ENCODE data around the gene MCF2L2.

The MCF2L2 gene

DNA sequence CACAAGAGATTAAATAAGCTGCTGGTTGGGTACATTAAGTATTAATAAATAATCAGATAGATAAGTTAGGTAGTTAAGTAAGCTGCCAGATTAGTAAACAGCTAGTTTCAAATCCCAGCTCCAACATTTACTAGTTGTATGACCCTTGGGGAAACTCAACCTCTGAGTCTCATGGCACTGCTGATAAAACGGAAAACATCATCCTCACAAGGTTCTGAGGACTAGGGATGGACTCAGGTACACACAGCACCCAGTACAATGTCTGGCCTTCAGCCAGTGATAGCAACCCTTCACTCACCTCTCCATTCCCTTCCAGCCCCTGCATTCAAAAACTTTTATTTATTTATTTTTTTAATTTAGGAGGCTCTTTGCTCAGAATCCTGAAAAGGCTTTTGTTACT, 143.1 kb downstream of the MCF2L2 start:
- no peak for DNase-seq
- TF ChIP-seq, protein P1, sequence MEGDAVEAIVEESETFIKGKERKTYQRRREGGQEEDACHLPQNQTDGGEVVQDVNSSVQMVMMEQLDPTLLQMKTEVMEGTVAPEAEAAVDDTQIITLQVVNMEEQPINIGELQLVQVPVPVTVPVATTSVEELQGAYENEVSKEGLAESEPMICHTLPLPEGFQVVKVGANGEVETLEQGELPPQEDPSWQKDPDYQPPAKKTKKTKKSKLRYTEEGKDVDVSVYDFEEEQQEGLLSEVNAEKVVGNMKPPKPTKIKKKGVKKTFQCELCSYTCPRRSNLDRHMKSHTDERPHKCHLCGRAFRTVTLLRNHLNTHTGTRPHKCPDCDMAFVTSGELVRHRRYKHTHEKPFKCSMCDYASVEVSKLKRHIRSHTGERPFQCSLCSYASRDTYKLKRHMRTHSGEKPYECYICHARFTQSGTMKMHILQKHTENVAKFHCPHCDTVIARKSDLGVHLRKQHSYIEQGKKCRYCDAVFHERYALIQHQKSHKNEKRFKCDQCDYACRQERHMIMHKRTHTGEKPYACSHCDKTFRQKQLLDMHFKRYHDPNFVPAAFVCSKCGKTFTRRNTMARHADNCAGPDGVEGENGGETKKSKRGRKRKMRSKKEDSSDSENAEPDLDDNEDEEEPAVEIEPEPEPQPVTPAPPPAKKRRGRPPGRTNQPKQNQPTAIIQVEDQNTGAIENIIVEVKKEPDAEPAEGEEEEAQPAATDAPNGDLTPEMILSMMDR (IDR thresholded peaks at IDR 0.05; ENCODE audit: low read depth, low read length, missing control alignments): no peak
- Histone ChIP-seq H3K36me3 (replicated peaks) (no peaks in the 10 kb centered on the region), H3K27ac (peak overlapping the region; percentile 78), H3K4me3 (ENCODE audit: low read depth, low read length) (no peak overlapping the region), H3K27me3 (replicated peaks) (no peaks in the 10 kb centered on the region)
- in situ Hi-C loops (cut with HindIII; ENCODE audit: low pct_ligation_motif_present, low sequenced_read_pairs): no loop called here

DNA sequence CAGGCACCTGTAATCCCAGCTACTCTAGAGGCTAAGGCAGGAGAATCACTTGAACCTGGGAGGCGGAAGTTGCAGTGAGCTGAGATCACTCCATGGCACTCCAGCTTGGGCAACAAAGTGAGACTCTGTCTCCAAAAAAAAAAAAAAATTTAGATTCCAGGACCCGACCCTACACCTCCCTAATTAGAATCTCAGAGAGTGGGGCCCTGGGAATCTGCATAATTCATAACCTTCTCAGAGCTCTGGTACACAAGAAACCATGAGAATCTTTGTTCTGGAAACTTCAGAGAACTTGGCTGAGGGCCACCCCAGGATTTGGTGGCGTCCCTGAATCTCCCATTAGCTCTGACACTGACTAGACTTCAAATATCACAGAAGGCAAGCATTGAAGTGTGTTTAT, 143.8 kb downstream of the MCF2L2 start:
- H3K36me3 ChIP-seq (replicated peaks): no peaks in the 10 kb centered on the region
- in situ Hi-C loops (cut with HindIII; ENCODE audit: low pct_ligation_motif_present, low sequenced_read_pairs): no loop called here

DNA sequence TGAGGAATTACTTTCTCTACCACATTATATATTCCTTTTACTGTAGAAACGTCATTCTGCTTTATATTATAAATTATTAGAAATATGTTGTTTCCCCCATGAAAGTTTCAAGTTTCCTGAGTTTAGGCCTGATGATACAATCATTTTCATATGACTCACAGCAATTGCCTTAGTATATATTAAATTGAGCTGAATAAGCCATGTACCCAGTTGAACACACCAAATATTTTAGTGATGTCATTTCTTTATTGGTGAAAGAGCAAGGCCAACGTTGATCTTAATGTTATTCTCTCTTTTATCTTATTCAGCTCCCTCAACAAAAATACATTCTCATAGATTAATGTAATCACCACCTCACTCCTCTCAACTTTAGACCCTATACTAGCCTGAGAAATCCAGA, 144.5 kb downstream of the MCF2L2 start:
- Histone ChIP-seq H3K36me3 (replicated peaks) (no peaks in the 10 kb centered on the region), H3K27me3 (replicated peaks) (no peaks in the 10 kb centered on the region), H3K4me3 (ENCODE audit: low read depth, low read length) (no peak overlapping the region), H3K27ac (no peak overlapping the region)
- no peak for DNase-seq
- TF ChIP-seq, protein P1 (IDR thresholded peaks at IDR 0.05; ENCODE audit: low read depth, low read length, missing control alignments): no peak
- in situ Hi-C loops (cut with HindIII; ENCODE audit: low pct_ligation_motif_present, low sequenced_read_pairs): no loop called here

More for the DNA sequence above, 143.8 kb downstream of the MCF2L2 start:
- TF ChIP-seq, protein P1 (IDR thresholded peaks at IDR 0.05; ENCODE audit: low read depth, low read length, missing control alignments): no peak
- Histone ChIP-seq H3K27ac (peak overlapping the region; percentile 78), H3K4me3 (ENCODE audit: low read depth, low read length) (no peak overlapping the region), H3K27me3 (replicated peaks) (no peaks in the 10 kb centered on the region)
- no peak for DNase-seq

DNA sequence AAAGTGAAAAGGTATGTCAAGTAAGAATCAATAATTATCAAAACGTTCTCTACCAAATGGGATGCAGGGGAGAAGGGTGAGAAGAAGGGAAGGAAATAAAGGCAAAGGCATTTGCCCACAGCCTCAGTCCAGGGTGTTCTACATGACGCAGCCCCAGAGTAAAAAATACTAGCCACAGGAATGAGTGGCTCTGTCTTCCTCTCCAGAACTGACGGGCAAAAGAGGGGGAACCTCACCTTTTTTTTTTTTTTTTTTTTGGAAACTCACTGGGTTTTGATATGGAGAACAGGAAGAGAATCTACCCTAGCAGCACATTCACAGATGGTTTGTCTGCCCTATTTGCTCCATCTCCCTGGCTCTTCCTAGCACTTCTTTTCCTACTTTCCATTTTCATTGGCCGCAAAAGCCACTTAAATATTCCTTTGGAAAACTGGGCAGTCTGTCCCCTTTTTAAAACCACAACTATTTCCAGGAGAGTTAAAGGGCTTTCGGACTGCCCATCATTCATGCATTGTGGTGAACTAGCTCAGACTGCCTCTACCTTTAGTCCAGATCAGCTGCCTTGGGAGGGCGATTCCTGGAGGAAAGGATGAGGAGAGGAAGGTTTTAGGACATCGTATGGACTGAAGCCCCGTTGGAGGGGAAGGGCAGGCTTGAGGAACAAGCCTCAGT, 147.2 kb downstream of the MCF2L2 start:
- H3K4me3 ChIP-seq (ENCODE audit: low read depth, low read length): no peak overlapping the region
- no peak overlapping the region for H3K27ac ChIP-seq
- TF ChIP-seq, protein P1 (IDR thresholded peaks at IDR 0.05; ENCODE audit: low read depth, low read length, missing control alignments): no peak
- no peak for DNase-seq
- no peaks in the 10 kb centered on the region for H3K36me3 ChIP-seq (replicated peaks)
- in situ Hi-C loops (cut with HindIII; ENCODE audit: low pct_ligation_motif_present, low sequenced_read_pairs): no loop called here
- H3K27me3 ChIP-seq (replicated peaks): no peaks in the 10 kb centered on the region

GRCh38 chr3:183279371-183279770, 149.0 kb downstream of the MCF2L2 start:
- TF ChIP-seq, protein P1 (IDR thresholded peaks at IDR 0.05; ENCODE audit: low read depth, low read length, missing control alignments): no peak
- H3K27ac ChIP-seq: no peak overlapping the region
- H3K36me3 ChIP-seq (replicated peaks): no peaks in the 10 kb centered on the region
- no peak for DNase-seq
- in situ Hi-C loops (cut with HindIII; ENCODE audit: low pct_ligation_motif_present, low sequenced_read_pairs): no loop called here
- no peak overlapping the region for H3K4me3 ChIP-seq (ENCODE audit: low read depth, low read length)
- no peaks in the 10 kb centered on the region for H3K27me3 ChIP-seq (replicated peaks)
